ENCODE measurements around the gene HOXB5.
A peak's percentile ranks its signal among the peaks of the same experiment; 100 is the strongest.

The HOXB5 gene

DNA sequence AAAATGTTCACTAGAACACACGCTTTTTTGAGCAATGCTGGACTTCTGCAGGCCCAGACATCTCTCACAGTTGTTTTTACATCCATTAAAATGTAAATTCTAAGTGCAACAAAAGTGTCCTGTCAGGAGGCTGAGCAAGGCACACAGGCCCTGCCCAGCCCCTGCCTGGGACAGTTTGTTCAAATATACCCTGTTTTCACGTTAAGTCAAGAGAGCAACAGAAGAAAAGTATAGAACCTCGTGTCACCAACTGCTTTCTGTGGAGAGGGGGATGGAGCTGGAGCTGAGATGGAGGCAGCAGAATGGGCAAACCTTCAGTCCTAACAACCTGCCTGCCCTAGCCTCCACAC is 44.3 kb downstream of the HOXB5 start:
- no peak for DNase-seq (ENCODE audit: low read depth in 3 of 3)

DNA sequence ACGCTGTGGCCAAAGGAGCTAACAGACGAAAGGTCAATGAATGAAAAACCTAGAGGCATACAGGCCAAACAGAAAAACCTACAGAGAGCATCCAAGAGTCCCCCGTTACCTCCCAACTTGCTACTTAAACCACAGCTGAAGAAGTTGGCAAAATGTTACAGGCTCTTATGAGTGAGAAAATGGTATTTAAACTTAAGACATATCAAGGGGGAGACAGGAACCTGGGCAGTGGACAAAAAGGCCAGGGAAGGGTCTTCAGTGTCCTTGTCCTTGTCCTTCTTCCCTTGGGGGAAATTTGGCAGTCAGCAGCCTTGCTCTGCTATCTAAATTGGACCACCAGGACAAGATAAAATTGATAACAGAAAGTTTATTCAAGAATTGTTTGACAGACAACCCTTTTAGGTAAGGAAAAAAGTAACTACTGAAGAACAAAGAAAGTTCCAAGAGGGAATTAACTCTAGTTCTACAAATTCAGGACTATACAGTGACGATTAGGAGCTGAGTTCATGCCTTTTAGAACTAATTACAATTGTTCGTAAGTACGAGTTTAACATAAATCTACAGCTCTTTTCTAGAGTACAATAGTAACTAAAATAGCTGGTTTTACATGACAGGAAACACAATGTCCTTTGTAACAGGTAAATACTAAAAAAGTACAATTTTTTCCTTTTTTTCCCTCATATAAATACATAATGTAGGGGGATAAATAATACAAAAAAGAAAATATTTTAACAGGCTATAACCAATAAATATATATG is 44.9 kb downstream of the HOXB5 start:
- DNase-seq (ENCODE audit: low read depth in 3 of 3): no peak

GRCh38 chr17:48547808-48548522 is 45.6 kb downstream of the HOXB5 start:
- DNase-seq (ENCODE audit: low read depth in 3 of 3): peak in 1 of 3 experiments; percentile 21

- DNase-seq (ENCODE audit: low read depth in 3 of 3): no peak
These were observed 46.4 kb downstream of the HOXB5 start for GRCh38 chr17:48546924-48547807.

GRCh38 chr17:48546137-48546923 is 47.2 kb downstream of the HOXB5 start:
- DNase-seq (ENCODE audit: low read depth in 3 of 3): no peak

- DNase-seq (ENCODE audit: low read depth in 3 of 3): no peak
These were observed 48.0 kb downstream of the HOXB5 start for GRCh38 chr17:48545539-48545938.

DNA sequence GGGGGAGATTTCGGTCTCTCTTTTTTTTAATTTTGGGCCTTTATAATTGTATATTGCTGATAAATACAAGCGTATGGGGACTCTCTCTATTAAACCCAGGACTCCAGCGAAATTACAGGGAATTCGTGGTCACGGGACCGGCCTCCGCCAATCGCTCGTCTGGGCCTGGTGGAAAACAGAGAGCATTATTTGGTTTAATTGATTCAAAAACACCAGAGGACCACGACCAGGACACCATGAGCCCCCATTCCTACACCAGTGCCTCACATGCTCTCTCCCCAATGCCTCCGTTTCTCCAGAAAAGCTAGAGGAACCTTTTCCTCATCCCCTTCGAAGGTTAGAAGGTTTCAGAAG is 48.6 kb downstream of the HOXB5 start, which contains the start of gene HOXB2:
Gene HOXB2, minus strand, starts transcription at position 88 of the 354 bp plus-strand sequence. CDS start 198 bp downstream, outside the sequence.
- DNase-seq (ENCODE audit: low read depth in 3 of 3): no peak

GRCh38 chr17:48544349-48545021 is 49.1 kb downstream of the HOXB5 start:
- peak in 1 of 3 experiments; percentile 22 for DNase-seq (ENCODE audit: low read depth in 3 of 3)

DNA sequence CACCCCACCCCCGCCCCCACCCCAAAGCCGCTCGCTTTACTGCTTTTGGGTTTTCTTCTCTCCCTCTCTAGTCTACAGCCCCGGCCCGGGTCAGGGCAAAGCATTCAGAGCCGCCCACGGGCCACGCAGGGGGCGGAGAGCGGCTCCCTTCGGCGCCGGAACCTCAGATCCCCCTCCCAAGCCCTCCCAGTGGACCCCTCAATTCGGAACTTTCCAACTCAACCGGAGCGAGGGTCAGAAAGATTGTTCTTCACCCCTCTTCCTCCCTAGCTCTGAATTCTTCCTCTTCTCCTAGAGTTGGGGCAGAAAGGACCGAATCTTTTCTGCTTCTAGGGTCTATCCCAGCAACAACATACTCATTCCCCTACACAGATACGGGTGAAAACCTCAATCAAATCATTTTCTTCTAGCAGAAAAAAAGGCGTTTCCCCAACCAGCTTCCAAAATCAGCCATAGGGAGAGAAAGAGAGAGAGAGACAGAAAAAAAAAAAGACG is 49.7 kb downstream of the HOXB5 start:
- peak in 1 of 3 experiments; percentile 33 for DNase-seq (ENCODE audit: low read depth in 3 of 3)

DNA sequence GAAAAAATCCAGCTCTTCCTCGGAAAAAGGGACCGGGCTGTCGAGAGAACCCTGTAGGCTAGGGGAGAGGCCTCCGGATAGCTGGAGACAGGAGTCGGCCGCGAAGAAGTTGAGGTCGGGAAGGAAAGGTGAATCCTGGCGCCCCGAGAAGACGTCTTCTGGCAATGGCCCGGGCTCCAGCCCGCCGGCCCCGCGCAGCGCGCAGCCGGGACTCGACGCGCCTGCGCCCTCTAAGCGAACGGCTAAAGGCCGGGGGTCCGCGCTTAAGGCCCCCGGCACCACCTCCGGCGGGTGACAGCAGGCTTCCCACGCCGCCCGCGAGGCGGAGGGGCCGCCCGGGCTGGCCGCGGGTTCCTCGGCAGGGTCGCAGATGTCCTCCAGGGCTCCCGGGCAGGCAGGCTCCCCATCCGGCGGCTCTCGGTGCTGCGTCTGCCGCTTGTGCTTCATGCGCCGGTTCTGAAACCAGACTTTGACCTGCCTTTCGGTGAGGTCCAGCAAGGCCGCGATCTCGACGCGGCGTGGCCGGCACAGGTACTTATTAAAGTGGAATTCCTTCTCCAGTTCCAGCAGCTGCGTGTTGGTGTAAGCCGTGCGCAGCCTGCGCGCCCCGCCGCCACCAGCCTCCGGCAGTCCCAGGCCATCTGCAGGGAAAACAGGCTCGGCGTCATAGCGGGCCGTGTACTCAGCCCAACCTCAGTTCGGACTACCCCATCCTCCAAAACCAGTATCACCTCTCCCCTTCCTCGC is 50.3 kb downstream of the HOXB5 start:
- DNase-seq (ENCODE audit: low read depth in 3 of 3): peak; percentile 22 to 48 (median 32)

- no peak for DNase-seq (ENCODE audit: low read depth in 3 of 3)
These were observed 50.9 kb downstream of the HOXB5 start for GRCh38 chr17:48542698-48543106.

GRCh38 chr17:48542114-48542656 is 51.4 kb downstream of the HOXB5 start:
- DNase-seq (ENCODE audit: low read depth in 3 of 3): no peak

DNA sequence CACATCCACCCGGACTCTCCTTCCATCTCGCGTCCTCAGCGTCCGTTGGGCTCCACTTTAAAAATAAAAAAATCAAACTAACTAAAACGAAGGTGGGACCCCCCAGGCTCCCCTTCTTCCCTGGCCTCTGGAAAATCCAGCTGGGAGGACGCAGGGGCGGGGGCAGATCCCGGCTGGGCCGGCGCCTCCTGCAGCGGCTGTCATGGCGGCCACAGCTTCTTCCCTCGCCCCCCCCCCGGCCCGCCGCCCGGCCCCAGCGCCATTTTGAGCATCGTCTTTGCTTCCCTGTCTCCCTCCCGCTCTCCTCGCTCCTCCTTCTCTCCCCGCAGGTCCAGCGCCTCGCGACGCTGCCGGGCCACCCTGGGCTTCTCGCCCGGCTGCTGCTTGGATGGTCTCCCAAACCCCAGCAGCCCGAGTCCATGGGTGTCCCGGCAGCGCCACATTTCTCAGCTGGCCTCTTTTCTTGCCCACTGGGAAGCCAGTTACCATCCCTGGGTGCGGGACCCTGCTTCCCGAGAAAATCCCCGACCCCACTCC is 51.9 kb downstream of the HOXB5 start:
- DNase-seq (ENCODE audit: low read depth in 3 of 3): peak in 1 of 3 experiments; percentile 38

All from stimulated activated CD4-positive, alpha-beta T cell treated with anti-CD3 and anti-CD28 coated beads, TNF-alpha, amount 100 ng/mL, for 4 hours (primary cell).